ENCODE data around the gene HOXA5. TPM values are rescaled to one million over a fixed set of nuclear protein-coding genes. Genes with fewer than 3 reads are reported as not detected.

HOXA5 gene
- total RNA-seq, 1 donor from 2014 or later: 18.8 TPM

- TF ChIP-seq, protein P1, sequence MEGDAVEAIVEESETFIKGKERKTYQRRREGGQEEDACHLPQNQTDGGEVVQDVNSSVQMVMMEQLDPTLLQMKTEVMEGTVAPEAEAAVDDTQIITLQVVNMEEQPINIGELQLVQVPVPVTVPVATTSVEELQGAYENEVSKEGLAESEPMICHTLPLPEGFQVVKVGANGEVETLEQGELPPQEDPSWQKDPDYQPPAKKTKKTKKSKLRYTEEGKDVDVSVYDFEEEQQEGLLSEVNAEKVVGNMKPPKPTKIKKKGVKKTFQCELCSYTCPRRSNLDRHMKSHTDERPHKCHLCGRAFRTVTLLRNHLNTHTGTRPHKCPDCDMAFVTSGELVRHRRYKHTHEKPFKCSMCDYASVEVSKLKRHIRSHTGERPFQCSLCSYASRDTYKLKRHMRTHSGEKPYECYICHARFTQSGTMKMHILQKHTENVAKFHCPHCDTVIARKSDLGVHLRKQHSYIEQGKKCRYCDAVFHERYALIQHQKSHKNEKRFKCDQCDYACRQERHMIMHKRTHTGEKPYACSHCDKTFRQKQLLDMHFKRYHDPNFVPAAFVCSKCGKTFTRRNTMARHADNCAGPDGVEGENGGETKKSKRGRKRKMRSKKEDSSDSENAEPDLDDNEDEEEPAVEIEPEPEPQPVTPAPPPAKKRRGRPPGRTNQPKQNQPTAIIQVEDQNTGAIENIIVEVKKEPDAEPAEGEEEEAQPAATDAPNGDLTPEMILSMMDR (IDR thresholded peaks at IDR 0.05; ENCODE audit: insufficient read depth, low read length, poor library complexity, severe bottlenecking): no peak
- Histone ChIP-seq H3K4me3 (ENCODE audit: low read depth, low read length) (peak overlapping the region; percentile 74), H3K27me3 (ENCODE audit: control insufficient read depth, insufficient read depth, low read length) (no peaks in the 10 kb centered on the region), H3K36me3 (ENCODE audit: control insufficient read depth, insufficient read depth, low read length) (no peaks in the 10 kb centered on the region)
- no peak for DNase-seq (ENCODE audit: low read depth)
These were observed 31.7 kb downstream of the HOXA5 start for GRCh38 chr7:27111751-27112277.

DNA sequence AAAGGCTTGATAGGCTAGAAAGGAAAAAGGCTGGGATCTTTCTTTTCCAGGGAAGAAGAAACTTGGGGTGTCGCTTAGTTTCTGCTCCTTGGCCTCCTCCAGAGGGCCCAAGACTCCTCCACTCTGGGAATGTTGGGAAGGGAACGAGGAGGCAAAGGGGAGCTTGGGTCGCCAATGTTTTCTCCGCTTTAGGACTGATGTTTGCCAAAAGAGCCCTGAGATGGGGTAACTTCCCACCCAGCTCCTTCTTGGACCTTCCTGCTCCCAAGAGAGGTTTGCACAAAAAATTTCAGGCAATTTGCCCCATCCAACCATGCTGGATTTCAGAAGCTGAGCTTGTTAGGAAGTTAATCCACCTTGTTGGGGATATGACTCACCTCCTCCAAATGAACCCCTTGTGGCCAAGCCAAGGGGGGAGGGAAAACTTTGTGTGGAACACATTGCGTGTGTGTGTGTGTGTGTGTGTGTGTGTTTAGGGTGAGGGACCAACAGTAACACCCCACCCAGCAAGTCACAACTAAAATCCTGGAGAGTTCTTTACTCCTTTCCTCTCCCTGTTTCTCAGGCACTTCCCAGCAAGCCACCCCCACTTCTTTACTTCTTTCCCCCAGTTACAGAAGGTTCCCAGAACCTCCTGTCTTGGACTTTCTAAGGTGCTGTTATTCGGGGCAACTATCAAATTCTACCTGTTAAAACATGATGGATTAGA is 32.3 kb downstream of the HOXA5 start:
- peak overlapping the region; percentile 74 for H3K4me3 ChIP-seq (ENCODE audit: low read depth, low read length)
- no peaks in the 10 kb centered on the region for H3K36me3 ChIP-seq (ENCODE audit: control insufficient read depth, insufficient read depth, low read length)
- no peak for DNase-seq (ENCODE audit: low read depth)
- H3K27me3 ChIP-seq (ENCODE audit: control insufficient read depth, insufficient read depth, low read length): no peaks in the 10 kb centered on the region
- TF ChIP-seq, protein P1 (IDR thresholded peaks at IDR 0.05; ENCODE audit: insufficient read depth, low read length, poor library complexity, severe bottlenecking): no peak

GRCh38 chr7:27110186-27111031 is 33.1 kb downstream of the HOXA5 start:
- Histone ChIP-seq H3K27me3 (ENCODE audit: control insufficient read depth, insufficient read depth, low read length) (no peaks in the 10 kb centered on the region), H3K4me3 (ENCODE audit: low read depth, low read length) (peak overlapping the region; percentile 74), H3K36me3 (ENCODE audit: control insufficient read depth, insufficient read depth, low read length) (no peaks in the 10 kb centered on the region)
- no peak for DNase-seq (ENCODE audit: low read depth)
- TF ChIP-seq, protein P1 (IDR thresholded peaks at IDR 0.05; ENCODE audit: insufficient read depth, low read length, poor library complexity, severe bottlenecking): no peak

DNA sequence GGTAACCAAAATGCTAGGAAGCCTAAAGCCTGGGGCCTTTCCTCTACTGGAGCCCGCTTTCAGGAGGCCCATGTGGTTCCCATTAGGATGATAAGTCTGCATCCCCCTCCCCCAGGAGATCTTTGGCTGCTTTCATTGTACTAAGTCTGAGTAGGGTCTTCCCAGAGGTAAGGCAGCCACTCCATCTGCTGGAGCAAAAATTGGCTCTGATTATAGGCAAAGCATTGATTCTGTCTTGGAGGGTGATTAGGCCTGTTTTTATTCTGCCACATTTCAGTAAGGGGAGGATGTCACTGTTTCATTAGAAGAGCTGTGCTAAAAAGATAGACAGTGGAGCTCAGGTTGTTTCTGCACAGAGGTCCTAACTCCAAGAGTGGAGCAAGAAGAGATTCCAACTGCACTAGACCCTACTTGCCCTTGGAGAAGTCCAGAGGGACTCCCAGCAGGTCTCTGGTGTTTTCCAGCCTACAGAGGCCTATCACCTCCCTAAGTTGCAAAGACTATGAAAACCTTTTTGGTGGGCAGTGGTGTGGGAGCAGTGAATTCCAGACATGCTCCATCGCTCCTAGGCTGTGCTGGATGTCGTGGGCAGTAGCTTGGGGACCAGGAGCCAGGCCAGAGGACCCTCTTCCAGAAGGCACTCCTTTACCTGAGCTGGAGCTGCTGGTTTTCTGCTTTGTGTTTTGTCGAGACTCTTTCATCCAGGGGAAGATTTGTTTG is 33.9 kb downstream of the HOXA5 start:
- TF ChIP-seq, protein P1 (IDR thresholded peaks at IDR 0.05; ENCODE audit: insufficient read depth, low read length, poor library complexity, severe bottlenecking): no peak
- no peak for DNase-seq (ENCODE audit: low read depth)
- Histone ChIP-seq H3K27me3 (ENCODE audit: control insufficient read depth, insufficient read depth, low read length) (no peaks in the 10 kb centered on the region), H3K4me3 (ENCODE audit: low read depth, low read length) (peak overlapping the region; percentile 74), H3K36me3 (ENCODE audit: control insufficient read depth, insufficient read depth, low read length) (no peaks in the 10 kb centered on the region)

DNA sequence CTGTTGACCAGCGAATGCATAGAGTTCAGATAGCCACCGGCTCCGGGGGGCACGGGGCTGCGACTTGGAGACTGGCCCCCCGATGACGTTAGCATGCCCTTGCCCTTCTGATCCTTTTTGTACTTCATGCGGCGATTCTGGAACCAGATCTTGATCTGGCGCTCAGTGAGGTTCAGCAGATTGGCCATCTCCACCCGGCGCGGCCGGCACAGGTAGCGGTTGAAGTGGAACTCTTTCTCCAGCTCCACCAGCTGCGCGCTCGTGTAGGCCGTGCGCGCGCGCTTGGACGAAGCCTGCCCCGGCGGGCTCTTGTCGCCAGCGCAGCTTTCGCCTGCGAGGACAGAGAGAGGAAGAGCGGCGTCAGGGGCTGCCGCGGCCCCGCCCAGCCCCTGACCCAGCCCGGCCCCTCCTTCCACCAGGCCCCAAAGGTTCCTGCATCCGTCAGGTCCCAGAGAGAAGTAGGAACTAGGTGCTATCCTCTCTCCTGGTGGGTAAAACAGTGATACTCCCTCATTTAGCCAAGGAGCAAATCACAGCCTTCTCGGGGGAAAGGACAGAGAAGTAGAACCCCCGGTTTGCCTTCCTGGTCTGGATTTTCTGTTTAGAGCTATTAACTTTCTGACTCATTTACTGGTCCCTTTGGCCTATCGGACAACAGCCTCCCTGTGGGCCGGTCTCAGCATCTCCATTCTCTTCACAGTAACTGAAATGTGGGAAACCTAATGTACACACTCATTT is 34.9 kb downstream of the HOXA5 start:
- no peaks in the 10 kb centered on the region for H3K27me3 ChIP-seq (ENCODE audit: control insufficient read depth, insufficient read depth, low read length)
- H3K4me3 ChIP-seq (ENCODE audit: low read depth, low read length): peak overlapping the region; percentile 24
- TF ChIP-seq, protein P1 (IDR thresholded peaks at IDR 0.05; ENCODE audit: insufficient read depth, low read length, poor library complexity, severe bottlenecking): no peak
- DNase-seq (ENCODE audit: low read depth): no peak
- H3K36me3 ChIP-seq (ENCODE audit: control insufficient read depth, insufficient read depth, low read length): no peaks in the 10 kb centered on the region
